GM18511 (cell line): Measurements from ENCODE around the gene TFEB.

Experiments
- ATAC-seq: cut with Tn5 transposase; IDR thresholded peaks from one replicate; pipeline ENCODE4 v1.9.1; 2021; ENCODE audit warnings: mild to moderate bottlenecking, moderate library complexity; ENCODE audit not compliant: unreplicated experiment

TFEB gene

DNA sequence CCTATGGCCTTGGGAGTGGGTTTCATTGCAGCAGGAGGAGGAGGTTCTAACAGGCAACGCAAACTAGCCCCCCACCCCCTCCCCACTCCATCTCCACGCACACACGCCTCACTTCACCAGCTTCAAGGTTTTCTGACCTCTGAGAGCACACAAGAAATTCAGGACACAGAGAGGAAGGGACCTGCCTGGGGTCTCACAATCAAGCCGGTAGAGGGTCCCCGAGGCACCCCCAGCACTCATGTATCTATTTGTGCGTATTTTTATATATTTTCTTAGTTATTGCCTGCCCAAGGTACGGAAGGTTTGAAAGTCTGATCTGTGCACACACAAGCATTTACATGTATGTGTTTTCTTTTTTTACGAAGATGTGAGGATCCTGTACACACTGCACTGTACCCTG is 80.2 kb downstream of the TFEB start:
- no peak for ATAC-seq

DNA sequence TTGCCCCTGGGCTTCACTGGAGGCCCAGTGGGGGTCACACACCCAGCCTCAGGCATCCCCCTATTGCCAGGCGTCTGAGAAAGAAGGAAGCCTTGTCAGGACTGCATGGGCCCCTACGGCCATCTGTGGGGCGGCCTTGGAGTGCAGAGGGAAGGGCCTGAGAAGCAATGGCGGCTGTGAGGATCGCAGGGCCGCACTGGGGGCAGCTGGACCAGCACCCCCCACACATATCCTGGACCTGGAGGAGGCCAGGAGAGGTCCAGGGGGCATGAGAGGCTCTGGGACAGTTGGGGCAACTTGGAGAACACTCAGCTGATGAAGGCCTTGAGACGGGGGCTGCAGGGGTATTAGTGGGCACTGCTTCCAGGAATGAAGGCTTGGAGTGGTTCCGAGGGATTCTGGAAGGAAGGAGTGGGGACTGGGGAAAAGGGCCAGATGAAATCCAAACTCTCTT is 80.7 kb downstream of the TFEB start:
- no peak for ATAC-seq

DNA sequence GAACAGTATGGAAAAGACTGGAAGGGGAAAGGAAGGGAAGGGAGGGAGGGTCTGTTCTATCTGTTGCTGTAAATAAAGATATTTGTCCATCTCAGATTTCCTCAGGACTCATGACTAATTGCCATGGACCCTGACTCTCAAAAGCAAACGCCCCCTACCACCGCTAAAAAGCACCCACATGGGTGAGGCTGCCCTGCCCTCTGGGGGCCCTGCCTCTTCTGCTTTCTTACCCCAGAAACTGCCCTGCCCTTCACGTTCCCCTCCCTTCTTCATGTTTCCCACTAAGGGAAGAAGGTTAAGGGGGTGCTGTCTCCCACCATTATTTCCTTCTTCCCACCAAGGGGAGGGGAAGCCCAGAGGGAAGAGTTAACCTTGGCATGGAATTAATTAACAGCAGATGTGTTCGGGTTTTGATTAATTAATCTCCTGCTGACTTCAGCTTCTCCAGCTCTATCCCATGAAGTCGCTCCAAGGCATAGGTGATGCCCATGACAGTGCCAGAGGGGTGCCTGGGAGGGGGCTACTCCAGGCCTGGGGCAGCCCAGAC is 81.2 kb downstream of the TFEB start:
- ATAC-seq = no peak

DNA sequence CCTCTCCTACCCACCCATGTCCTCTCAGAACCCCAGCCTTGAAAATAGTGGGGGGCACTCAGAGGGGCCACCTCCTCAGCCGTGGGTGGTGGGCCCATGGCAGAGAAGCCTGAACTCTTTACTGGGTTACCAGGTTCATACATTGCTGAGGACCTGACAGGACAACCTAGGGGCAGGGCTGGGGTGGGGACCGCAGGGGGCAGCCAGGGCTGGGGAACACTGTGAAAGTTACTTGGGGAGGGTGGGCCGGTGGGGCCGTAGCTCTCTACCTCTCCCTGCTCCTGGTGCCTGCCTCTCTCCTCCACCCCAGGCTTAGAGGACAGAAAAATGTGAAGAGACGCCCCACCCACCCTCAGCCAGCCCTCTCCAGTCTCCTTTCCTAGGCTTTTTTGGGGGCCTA is 81.7 kb downstream of the TFEB start:
- no peak for ATAC-seq

DNA sequence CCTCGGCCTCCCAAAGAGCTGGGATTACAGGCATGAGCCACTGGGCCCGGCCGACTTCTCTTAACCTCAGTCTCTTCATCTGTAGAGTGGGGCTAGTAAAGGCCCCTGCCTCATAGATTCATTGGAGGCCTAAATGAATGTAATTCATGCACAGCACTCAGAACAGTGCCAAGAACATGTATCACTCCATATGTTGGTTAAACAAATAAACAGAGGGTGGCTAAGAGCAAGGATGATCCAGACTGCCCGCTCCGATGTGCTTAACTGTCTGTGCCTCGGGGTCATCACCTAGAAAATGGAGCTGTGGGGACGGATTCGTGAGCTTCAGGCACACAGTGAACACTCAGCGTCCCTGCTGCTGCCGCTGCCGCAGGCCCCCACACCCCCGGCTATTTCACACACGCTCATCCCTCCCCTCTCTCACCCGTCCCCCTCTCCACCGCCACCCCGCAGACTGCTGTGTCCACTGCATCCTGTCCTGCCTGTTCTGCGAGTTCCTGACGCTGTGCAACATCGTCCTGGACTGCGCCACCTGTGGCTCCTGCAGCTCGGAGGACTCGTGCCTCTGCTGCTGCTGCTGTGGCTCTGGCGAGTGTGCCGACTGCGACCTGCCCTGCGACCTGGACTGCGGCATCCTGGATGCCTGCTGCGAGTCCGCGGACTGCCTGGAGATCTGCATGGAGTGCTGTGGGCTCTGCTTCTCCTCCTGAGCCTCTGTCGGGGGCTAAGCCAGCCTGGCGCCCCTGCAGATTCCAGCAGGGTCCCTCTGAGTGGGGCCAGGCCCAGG is 82.3 kb downstream of the TFEB start:
- ATAC-seq = no peak

DNA sequence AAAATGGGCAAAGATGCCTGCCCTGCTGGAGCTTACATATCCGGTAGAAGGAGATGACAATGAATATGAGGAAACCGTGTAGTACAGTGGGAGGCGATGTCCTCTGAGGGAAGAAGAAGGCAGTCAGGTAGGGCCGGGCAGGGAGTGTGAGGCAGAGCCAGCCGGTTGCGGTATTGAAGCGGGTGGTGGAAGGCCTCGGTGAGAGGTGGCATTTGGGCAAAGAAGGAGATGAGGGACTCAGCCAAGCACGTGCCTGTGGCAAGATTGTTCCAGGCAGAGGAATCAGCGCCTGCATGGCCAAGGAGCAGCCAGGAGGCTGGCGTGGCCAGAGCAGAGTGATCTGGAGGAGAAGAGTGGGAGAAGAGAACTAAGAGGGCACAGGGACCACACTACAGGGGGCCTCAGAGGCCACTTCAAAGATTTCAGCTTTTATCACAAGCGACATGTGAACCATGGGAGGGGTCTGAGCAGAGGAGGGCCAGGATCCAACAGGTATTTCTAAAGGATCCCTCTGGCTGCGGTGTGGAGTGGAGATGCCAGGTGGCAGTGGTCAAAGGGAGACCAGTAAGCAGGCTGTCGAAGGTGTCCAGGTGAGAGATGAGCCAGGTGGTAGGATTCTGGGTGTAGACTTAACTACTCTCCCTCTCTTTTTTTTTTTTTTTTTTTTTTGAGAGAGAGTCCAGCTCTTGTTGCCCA is 83.3 kb downstream of the TFEB start:
- no peak for ATAC-seq

DNA sequence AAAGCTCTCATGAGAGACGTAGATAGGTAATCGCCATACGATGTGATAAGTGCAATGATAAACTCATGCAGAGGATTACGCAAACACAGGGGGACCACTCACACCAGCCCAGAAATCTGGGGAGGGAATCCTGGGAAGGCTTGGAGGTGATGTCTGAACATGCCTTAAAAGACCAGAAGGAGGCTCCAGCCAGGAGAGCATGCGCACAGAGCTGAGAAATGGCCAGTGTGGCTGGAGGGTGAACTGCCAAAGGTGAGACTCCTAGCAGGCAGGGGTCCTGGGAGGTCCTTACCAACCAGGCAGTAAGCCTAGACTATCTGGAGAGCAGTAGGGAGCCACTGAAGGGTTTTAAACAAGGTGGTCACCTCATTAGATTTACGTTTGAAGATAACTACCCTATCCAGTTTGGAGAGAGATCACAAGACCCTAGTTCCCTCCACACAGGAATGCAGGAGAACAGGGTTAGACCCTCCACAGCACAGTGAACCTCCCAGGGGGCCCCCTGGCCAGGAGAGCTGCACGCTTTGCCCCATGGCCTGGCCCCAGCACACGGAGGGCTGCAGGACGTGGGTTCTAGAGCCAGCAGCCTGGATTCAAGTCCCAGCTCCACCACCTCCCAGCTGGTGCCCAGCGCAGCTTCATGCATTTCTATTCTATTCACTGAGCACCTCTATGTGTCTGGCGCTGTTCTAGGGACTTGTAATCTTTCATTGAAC is 84.0 kb downstream of the TFEB start:
- ATAC-seq = no peak

DNA sequence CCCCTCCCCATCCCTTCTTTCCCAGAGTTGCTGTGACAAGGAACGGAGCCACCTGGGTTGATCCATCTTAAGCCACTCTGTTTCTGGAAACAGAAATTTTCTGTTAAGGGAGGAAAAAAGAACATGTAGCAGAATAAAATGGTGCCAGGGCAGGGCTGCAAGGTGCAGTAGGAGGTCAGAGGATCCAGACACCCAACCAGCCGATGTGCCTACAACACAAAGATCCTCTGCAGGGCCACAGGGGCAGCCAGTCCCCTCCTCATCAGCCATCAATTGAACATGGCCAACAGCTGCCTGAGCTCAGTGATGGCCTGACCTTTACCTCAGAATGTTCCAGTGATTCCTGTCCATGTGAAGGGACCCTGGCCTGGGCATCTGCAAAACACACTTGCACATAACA is 85.3 kb downstream of the TFEB start:
- ATAC-seq = no peak

DNA sequence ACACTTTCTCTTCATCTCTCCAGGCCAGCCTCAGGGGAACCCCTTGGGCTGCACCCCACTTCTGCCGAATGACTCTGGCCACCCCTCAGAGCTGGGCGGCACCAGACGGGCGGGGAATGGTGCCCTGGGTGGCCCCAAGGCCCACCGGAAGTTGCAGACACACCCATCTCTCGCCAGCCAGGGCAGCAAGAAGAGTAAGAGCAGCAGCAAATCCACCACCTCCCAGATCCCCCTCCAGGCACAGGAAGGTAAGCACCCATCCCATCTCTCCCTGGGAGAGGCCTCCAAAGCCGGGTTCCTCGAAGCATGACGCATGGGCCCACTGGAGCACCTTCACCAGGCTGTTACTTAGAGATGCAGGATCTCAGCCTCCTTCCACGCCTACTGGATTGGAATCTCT is 85.8 kb downstream of the TFEB start:
- no peak for ATAC-seq

DNA sequence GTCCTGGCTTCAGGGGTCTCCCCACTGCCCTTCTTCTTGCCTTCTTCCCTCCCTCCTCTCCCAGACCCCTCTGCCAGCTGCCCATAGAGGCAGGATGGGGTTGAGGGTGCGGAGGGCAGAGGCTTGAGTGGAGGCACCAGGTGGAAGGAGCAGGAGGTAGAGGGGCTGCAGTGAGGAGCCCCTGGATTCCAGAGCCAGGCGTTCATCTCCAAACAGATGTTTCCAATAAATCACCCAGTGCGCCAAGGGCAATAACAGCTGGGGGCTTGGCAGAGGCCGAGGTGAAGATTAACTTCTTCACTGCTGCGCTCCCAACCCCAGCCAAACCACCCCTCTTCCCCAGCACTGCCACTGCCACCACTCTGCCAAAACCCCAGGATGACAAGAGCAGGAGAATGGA is 86.5 kb downstream of the TFEB start:
- ATAC-seq = no peak

DNA sequence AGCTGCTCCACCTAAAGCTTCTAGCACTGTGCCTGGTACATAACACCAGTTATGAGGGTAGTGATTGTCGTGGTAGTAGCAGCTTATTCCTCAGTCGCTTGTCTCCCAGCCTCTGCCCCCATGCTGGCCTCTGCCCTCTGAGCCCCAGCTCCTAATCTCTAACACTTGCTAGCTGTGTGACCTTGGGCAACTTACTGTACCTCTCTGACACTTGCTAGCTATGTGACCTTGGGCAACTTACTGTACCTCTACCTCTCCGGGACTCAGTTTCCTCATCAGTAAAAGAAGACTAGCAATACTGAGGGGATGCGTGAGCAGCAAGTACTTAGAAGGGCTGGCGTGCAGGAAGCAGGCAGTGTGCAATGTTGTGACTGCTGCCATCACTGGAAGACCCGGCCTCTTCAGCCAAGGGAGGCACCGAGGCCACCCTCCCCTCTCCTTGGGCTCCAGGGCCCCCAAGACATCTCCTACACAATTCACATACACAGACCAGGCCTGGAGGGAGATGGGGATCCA is 87.3 kb downstream of the TFEB start:
- no peak for ATAC-seq

DNA sequence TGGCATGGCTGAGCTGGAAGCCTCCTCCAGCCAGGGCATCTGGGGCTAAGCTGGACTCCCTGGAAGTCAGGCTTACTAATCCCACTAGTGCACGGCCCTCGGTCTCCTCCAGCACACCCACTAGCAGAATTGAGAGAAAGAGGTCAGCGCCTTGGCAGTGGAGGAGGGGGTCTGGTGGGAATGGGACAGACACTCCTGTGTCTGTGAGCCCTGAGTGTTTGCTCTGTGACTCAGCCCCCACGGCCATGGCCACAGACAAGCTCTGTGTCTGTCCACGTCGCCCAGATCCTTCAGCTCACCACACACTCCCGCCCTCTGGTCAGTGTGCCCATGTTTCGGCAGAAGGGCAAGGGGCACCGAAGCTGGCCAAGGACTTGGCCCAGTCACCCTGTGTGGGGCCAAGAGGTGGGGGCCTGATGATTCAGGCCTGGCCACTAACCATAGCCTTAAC is 88.3 kb downstream of the TFEB start:
- no peak for ATAC-seq

DNA sequence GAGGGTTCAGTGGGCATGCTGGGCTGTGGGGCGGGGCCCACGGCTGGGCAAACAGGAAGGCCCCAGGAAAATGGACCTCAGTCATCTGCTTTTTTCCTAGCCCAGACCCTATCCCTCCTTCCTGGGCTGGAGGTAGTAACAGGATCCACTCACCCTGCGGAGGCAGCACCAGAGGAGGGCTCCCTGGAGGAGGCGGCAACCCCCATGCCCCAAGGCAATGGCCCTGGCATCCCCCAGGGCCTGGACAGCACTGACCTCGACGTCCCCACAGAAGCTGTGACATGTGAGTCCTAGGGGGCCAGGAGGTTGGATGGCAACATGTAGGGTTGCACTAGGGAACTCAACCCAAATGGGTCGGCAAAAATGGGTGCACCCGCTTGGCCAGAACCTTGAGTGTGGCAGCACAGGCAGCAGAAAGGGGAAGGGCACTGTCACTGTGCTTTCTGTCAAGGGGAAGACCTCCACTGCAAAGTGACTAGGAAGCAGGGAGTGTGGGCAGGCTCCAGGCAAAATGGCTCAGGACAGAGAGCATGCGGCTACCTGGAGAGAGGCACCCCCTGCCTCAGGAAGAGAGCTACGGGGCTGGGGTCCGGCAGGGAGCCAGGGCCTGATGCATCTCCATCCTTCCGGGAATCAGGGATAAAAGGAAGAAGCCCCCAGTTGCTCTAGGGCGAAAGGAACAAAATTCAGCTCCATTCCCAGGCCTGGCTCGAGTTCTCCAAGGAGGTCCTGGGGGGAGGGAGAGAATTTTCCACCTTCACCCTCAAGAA is 89.2 kb downstream of the TFEB start:
- ATAC-seq = no peak

DNA sequence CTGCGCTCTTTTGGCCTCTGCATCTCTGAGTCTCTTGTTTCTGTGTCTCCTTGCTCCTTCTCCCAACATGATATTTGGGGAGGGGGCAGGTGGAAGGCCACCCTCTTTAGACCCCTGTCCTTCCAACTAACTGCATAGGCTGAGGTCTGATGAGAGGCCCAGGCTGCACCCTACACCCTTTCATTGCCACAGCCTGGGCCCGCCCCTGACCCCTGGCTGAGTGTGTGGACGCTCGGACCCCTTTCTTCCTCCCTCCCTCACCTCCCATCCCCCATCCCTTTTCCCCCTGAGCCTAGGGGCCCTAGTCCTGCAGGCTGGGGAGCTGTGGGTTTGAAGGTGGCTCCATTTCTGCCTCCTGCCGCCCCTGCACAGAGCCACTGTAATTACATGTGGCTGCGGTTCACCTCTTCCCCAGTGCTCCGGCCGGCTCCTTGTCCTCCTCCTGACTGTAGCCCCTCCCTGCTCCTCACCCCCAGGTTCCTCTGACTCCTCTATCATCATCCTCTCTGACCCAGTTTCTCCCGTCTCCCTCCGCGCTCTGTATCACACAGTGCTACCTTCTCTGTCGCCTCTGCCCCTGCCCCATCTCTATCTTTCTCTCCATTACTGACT is 90.3 kb downstream of the TFEB start:
- ATAC-seq = no peak

DNA sequence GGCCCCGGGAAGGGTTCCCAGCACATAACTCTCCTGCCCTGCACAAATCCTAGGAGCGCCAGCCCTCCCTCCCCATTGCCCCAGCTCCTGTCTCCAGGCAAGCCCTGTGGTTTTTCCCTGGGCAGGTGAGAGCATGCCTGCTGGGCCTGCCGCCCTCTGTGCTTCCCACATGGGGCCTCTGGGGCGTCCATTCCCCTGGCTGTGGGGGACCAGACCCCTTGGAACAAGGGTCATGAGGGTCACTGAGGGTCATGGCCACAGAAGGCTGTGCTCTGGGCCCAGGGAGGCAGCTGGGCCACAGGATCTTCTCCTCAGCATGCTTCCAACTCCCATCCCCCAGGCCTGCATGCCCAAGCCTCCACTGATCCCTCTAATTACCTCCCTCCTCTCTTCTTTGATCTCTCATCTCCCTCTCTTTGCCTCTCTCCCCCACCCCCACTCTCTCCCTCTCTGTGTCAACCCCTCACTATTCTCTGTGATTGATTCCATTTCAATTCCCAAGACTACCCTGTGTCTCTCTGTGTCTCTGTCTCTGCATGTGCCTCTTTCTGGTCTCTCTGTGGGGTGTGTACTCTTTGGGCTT is 91.0 kb downstream of the TFEB start:
- no peak for ATAC-seq

DNA sequence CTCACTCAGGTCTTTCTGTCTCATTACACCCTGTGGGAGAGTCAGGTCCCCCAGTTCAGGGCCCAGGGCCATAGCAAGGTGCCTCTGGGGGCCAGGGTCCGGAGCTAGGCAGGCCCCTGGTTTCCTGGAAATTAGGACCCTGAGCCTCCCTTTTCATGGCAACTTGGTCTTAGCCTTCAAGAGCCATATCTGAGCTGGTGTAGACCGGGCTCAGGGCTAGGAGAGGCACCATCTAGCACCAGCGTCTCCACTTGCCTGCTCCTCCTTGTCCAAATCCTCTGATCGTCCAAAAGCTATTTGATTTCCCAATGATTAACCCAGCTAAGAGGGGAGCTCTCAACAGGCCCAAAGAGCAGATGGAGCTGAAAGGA is 91.5 kb downstream of the TFEB start:
- no peak for ATAC-seq

DNA sequence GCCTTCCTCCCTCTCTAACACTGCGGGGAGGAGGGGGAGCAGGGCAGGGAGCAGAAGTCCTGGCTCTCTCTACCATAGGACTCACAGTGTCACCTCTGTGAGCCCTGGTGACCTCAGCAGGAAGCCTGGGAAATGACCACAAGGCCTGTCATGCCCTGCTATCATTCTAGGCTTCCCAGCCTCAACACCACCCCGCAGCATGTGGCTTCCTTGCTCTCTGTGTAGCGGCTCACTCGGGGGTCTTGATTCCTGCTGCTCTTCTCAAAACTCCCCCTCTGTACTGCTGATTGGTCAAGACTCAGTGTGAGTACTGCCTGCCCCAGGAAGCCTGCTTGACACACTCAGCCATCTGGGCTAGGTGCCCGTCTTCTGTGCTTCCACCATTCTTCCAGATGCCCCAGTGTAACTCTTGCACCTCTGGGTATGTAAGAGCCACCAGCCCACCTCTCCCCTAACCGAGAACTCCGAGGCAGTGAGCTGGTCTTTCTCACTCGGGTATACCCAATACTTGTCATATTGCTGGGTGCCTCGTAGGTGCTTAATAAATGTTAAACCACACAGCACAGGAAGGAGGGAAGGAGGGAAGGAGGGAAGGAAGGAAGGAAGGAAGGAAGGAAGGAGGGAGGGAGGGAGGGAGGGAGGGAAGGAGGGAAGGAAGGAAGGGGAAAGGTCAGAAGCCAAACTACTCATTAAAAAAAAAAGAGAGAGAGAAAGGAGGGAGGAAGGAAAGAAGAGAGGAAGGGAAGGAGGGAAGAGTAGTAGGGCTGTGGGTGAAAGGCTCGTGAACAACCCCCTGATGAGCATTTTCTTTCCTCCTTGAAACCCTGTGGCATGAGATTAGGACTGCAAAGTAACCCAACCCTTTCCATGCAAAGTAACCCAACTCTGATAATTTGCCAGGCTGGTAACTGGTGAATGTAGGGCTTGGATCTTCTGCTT is 92.2 kb downstream of the TFEB start:
- no peak for ATAC-seq

DNA sequence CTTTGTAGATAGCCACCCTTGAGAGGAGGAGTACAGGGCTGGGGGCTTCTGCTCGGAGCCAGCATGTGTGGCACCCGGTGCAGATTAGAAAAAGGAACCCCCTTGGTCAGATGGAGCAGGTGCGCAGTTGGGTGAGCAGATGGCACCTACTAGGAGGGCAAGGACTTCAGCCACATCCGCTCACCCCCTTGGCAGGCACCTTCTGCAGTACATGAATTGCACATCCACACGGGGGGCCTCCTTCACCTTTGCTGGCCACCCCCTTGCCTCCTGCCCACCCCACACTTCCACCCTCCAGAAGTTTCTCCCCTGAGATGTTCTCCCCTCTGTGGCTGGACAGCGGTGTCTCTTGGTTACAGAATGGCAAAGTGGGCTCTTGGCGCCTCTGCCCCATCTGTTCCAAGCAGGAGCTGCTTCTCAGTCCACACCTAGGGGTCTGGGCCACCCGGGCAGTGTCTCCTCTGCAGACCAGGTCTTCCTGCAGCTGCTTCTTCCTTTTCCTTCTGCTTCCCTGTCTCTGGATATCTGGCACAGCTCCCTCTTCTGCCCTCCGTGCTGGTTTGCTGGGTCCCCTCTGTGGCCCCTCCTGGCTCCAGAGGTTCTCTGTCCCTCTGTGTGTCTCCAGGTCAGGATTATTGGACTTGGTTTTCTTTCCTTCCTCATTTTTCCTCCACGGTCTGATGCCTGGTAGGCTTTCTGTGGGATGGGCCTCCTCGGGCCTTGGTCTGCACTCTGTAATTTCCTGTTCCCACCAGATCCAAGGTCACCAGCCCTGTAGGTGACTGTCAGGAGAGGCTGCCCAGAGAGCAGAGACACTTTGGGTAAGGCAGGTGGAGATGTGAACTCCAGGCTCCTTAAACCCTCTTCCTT is 93.1 kb downstream of the TFEB start:
- no peak for ATAC-seq
